A549 (cell line): Measurements from ENCODE around the gene RFT1. TPM values are rescaled to one million over a fixed set of nuclear protein-coding genes. Genes with fewer than 3 reads are reported as not detected.

ENCODE experiments used
- ATAC-seq, 2 experiments: fragments of 200-7000 bp in 1 of 2; fragments of >200 bp in 1 of 2; cut with Nextera tagmentation in 1 of 2; cut with Tn5 transposase in 1 of 2; 3 replicates each; pipeline versions ENCODE4 v1.8.0 to v1.9.1; 2018 to 2020; ENCODE audit warnings: mild to moderate bottlenecking in 1 of 2, moderate library complexity in 1 of 2
- CTCF ChIA-PET: fragments of 300-600 bp; sonication (Branson Sonifier 250); formaldehyde crosslinking; extraction: SDS; loops from one replicate; lab custom pipeline; 2021; ENCODE audit warnings: antibody characterized with exemption, inconsistent platforms; lab: Yijun Ruan, JAX
- POLR2A ChIA-PET: fragments of 350-600 bp; formaldehyde crosslinking; extraction: SDS; loops from one replicate; lab custom pipeline; 2021; ENCODE audit warnings: antibody characterized with exemption, inconsistent platforms; lab: Yijun Ruan, JAX
- DNase-seq, 2 experiments: peaks; one replicate each; pipeline versions ENCODE4 v3.0.0 to v3.0.0-alpha.2; 2011 to 2016; ENCODE audit warnings: low read depth in 1 of 2, low spot score in 1 of 2
- FAIRE-seq: peaks from 2 replicates; lab custom pipeline; 2011; peaks lifted over from hg19 to GRCh38; lab: Jason Lieb, UNC
- H3K27ac ChIP-seq, 2 experiments: fragments of >200 bp; sonication (Bioruptor Twin); formaldehyde crosslinking; 3 replicates each; pipeline ENCODE4 v1.5.1; 2016 to 2017
- H3K4me1 ChIP-seq: fragments of >200 bp; sonication (Bioruptor Twin); formaldehyde crosslinking; 3 replicates; pipeline ENCODE4 v1.6.1; 2016
- H3K4me2 ChIP-seq: fragments of >200 bp; sonication (Bioruptor Twin); formaldehyde crosslinking; 3 replicates; pipeline ENCODE4 v1.6.1; 2016
- H3K4me3 ChIP-seq: fragments of >200 bp; sonication (Bioruptor Twin); formaldehyde crosslinking; 3 replicates; pipeline ENCODE4 v1.5.1; 2016
- H3K9me3 ChIP-seq: fragments of >200 bp; sonication (Bioruptor Twin); formaldehyde crosslinking; 3 replicates; pipeline ENCODE4 v1.6.1; 2016
- CEBPB ChIP-seq, 2 experiments: fragments of >200 bp in 1 of 2; sonication (Bioruptor Twin) in 1 of 2; formaldehyde crosslinking in 1 of 2; IDR thresholded peaks; 2 replicates each; pipeline ENCODE4 v1.6.1; 2012 to 2016
- CHD2 ChIP-seq: fragments of 150-350 bp; IDR thresholded peaks from 2 replicates; pipeline ENCODE4 v1.6.1; 2014; ENCODE audit warnings: low read length; ENCODE audit not compliant: partially characterized antibody
- CHD4 ChIP-seq: fragments of 200-600 bp; sonication (generic); IDR thresholded peaks from 2 replicates; pipeline ENCODE4 v1.6.1; 2016; ENCODE audit warnings: antibody characterized with exemption, mild to moderate bottlenecking, borderline replicate concordance
- EHF ChIP-seq: fragments of 250-450 bp; sonication (Bioruptor Pico); IDR thresholded peaks from 2 replicates; pipeline ENCODE4 v1.5.0; 2020; ENCODE audit warnings: mild to moderate bottlenecking
- FOXS1 ChIP-seq: fragments of 250-450 bp; sonication (Bioruptor Pico); IDR thresholded peaks from 2 replicates; pipeline ENCODE4 v1.5.0; 2020; ENCODE audit warnings: mild to moderate bottlenecking, moderate library complexity
- HOXA7 ChIP-seq: fragments of 250-450 bp; sonication (Bioruptor Pico); IDR thresholded peaks from 2 replicates; pipeline ENCODE4 v1.5.0; 2020; ENCODE audit warnings: mild to moderate bottlenecking, moderate library complexity
- HOXB13 ChIP-seq: fragments of 250-450 bp; sonication (Bioruptor Pico); IDR thresholded peaks from 2 replicates; pipeline ENCODE4 v1.5.0; 2020; ENCODE audit warnings: low read depth, mild to moderate bottlenecking, moderate library complexity
- JUN ChIP-seq, 2 experiments: fragments of >200 bp; sonication (Bioruptor Twin); formaldehyde crosslinking; IDR thresholded peaks; 2 replicates in 1 of 2; 3 replicates in 1 of 2; pipeline ENCODE4 v1.6.1; 2016 to 2017
- KDM1A ChIP-seq: fragments of 200-600 bp; sonication (generic); IDR thresholded peaks from 2 replicates; pipeline ENCODE4 v1.6.1; 2016; ENCODE audit warnings: low read depth, mild to moderate bottlenecking
- MYC ChIP-seq: IDR thresholded peaks from 2 replicates; pipeline ENCODE4 v1.6.1; 2012; ENCODE audit warnings: mild to moderate bottlenecking, inconsistent platforms, low read length, improper control_type of control experiment, borderline replicate concordance
- NPAS2 ChIP-seq: fragments of 250-450 bp; sonication (Bioruptor Pico); IDR thresholded peaks from 2 replicates; pipeline ENCODE4 v1.8.0; 2022; ENCODE audit warnings: mild to moderate bottlenecking, moderate library complexity, borderline replicate concordance
- NR3C1 ChIP-seq: fragments of >200 bp; sonication (Bioruptor Twin); formaldehyde crosslinking; IDR thresholded peaks from 3 replicates; pipeline ENCODE4 v1.6.1; 2017
- POLR2AphosphoS2 ChIP-seq: conservative IDR thresholded peaks from 2 replicates; pipeline ENCODE4 v1.6.1; 2012; ENCODE audit warnings: low read length, improper control_type of control experiment, inconsistent platforms
- RAD21 ChIP-seq, 2 experiments: fragments of >200 bp in 1 of 2; sonication (Bioruptor Twin) in 1 of 2; formaldehyde crosslinking in 1 of 2; IDR thresholded peaks in 1 of 2; conservative IDR thresholded peaks in 1 of 2; 2 replicates in 1 of 2; 3 replicates in 1 of 2; pipeline ENCODE4 v1.6.1; 2012 to 2018; ENCODE audit warnings: inconsistent platforms in 1 of 2
- RCOR1 ChIP-seq: fragments of 150-350 bp; IDR thresholded peaks from 2 replicates; pipeline ENCODE4 v1.6.1; 2014; ENCODE audit warnings: antibody characterized with exemption, low read length, low read depth
- SMC3 ChIP-seq: fragments of >200 bp; sonication (Bioruptor Twin); formaldehyde crosslinking; IDR thresholded peaks from 3 replicates; pipeline ENCODE4 v1.6.1; 2018; ENCODE audit warnings: inconsistent platforms
- TFCP2L1 ChIP-seq: fragments of 250-450 bp; sonication (Bioruptor Pico); IDR thresholded peaks from 2 replicates; pipeline ENCODE4 v1.5.0; 2021; ENCODE audit warnings: mild to moderate bottlenecking
- ZC3H11A ChIP-seq: fragments of 450-650 bp; IDR thresholded peaks from 2 replicates; pipeline ENCODE4 v1.6.1; 2014; ENCODE audit warnings: antibody characterized with exemption, mild to moderate bottlenecking
- WGBS: methylation state at CpG from one replicate; pipeline ENCODE4 v1.1.6; 2017; ENCODE audit errors: missing lambda C conversion rate; 5-methylcytosine and 5-hydroxymethylcytosine counted together
- polyA plus RNA-seq, 4 experiments: library from polyadenylated mRNA; depleted of rRNA in 3 of 4; stranded (reverse); fragments of >200 nt; fragmentation: RNase III in 1 of 4; extraction: RNeasy Plus Mini Kit Qiagen cat#74134 plus additional on column Dnase treatment in 1 of 4; gene quantifications; 2 replicates in 3 of 4; 3 replicates in 1 of 4; pipeline ENCODE4 v1.2.3, GENCODE V29; 2011 to 2017
- TF ChIP-seq, protein P1 (sequence below): fragments of 150-350 bp; IDR thresholded peaks from 2 replicates; pipeline ENCODE4 v1.6.1; 2014; ENCODE audit warnings: low read depth, mild to moderate bottlenecking, low read length
- TF ChIP-seq, protein P2 (sequence below): IDR thresholded peaks from 2 replicates; pipeline ENCODE4 v1.6.1; 2012
- TF ChIP-seq, protein P3 (sequence below): IDR thresholded peaks from 2 replicates; pipeline ENCODE4 v1.6.1; 2012
- TF ChIP-seq, protein P4 (sequence below): IDR thresholded peaks from 2 replicates; pipeline ENCODE4 v1.6.1; 2012; ENCODE audit warnings: low read depth, borderline replicate concordance
- TF ChIP-seq, protein P5 (sequence below): fragments of >200 bp; sonication (Bioruptor Twin); formaldehyde crosslinking; IDR thresholded peaks from 2 replicates; pipeline ENCODE4 v1.6.1; 2016

RFT1 gene
- polyA plus RNA-seq, 2 of the 4 experiments (the other 2 are of a cell fraction), result 15.6 to 33.6 TPM

GRCh38 chr3:53123953-53124352 lies 6.3 kb downstream of the RFT1 start:
- peaks cover under 1% of the 10 kb centered on the region; the same call in 1 of the 3 replicates for H3K4me1 ChIP-seq
- H3K4me2 ChIP-seq, result no peak overlapping the region
- H3K9me3 ChIP-seq, result no peaks in the 10 kb centered on the region
- ChIA-PET POLR2A (no interaction called here), CTCF (interaction anchor here (2.3 kb wide), 1 partner anchor 10 kb away, joined by 16 read pairs; no protein-coding TSS in a partner anchor)
- H3K4me3 ChIP-seq, result no peak overlapping the region
- DNase-seq (no peak), ATAC-seq (no peak), FAIRE-seq (no peak)
- no peak overlapping the region for H3K27ac ChIP-seq
- 93% methylated on average over 6 of the region's 6 CpGs for WGBS
- TF ChIP-seq CHD4 (no peak), CHD2 (no peak)
- TF ChIP-seq, protein P1, sequence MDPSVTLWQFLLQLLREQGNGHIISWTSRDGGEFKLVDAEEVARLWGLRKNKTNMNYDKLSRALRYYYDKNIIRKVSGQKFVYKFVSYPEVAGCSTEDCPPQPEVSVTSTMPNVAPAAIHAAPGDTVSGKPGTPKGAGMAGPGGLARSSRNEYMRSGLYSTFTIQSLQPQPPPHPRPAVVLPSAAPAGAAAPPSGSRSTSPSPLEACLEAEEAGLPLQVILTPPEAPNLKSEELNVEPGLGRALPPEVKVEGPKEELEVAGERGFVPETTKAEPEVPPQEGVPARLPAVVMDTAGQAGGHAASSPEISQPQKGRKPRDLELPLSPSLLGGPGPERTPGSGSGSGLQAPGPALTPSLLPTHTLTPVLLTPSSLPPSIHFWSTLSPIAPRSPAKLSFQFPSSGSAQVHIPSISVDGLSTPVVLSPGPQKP, result no peak
- TF ChIP-seq, protein P2, sequence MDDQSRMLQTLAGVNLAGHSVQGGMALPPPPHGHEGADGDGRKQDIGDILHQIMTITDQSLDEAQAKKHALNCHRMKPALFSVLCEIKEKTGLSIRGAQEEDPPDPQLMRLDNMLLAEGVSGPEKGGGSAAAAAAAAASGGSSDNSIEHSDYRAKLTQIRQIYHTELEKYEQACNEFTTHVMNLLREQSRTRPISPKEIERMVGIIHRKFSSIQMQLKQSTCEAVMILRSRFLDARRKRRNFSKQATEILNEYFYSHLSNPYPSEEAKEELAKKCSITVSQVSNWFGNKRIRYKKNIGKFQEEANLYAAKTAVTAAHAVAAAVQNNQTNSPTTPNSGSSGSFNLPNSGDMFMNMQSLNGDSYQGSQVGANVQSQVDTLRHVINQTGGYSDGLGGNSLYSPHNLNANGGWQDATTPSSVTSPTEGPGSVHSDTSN, result no peak

DNA sequence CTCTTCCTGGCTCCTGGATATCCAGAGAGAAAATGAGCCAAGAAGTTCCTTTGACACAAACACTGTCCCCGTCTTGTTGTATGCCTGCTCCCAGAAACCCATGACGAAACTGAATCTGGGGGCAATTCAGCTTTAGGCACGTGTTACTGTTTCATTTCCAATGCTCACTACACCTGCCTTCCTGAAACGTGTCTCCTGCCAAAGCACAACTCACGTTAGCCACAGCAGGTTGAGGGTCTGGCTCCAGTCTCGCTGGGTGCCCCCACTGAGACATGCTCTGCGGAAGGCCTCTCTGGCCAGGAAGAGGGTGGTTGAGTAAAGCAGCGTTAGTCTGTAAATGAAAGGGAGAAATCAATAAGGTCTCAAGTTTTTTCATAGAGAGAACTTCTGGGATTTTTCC lies 6.7 kb downstream of the RFT1 start:
- Histone ChIP-seq H3K4me2 (no peak overlapping the region), H3K4me1 (no peaks in the 10 kb centered on the region), H3K9me3 (no peaks in the 10 kb centered on the region), H3K4me3 (no peak overlapping the region), H3K27ac (no peak overlapping the region)
- ChIA-PET CTCF (interaction anchor here (2.3 to 10.0 kb wide), 2 partner anchors 9 to 71 kb away, joined by 16 to 106 read pairs; no protein-coding TSS in a partner anchor), POLR2A (no interaction called here)
- no peak for TF ChIP-seq EHF (CRISPR knock-in tag)
- no peak for TF ChIP-seq RAD21 (conservative IDR thresholded peaks at IDR 0.05 in 1 of 2, IDR thresholded peaks at IDR 0.05 in 1 of 2)
- TF ChIP-seq ZC3H11A, result no peak
- TF ChIP-seq NPAS2, result no peak
- no peak for TF ChIP-seq NR3C1
- TF ChIP-seq, protein P3, sequence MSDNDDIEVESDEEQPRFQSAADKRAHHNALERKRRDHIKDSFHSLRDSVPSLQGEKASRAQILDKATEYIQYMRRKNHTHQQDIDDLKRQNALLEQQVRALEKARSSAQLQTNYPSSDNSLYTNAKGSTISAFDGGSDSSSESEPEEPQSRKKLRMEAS, result no peak
- no peak for TF ChIP-seq RCOR1
- no peak for TF ChIP-seq MYC
- TF ChIP-seq, protein P4, sequence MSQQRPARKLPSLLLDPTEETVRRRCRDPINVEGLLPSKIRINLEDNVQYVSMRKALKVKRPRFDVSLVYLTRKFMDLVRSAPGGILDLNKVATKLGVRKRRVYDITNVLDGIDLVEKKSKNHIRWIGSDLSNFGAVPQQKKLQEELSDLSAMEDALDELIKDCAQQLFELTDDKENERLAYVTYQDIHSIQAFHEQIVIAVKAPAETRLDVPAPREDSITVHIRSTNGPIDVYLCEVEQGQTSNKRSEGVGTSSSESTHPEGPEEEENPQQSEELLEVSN, result no peak
- TF ChIP-seq CEBPB (IDR thresholded peaks at IDR 0.05), result no peak
- TF ChIP-seq POLR2AphosphoS2, result no peak
- TF ChIP-seq FOXS1, result no peak
- no peak for TF ChIP-seq KDM1A
- no peak for TF ChIP-seq SMC3
- TF ChIP-seq, protein P5, sequence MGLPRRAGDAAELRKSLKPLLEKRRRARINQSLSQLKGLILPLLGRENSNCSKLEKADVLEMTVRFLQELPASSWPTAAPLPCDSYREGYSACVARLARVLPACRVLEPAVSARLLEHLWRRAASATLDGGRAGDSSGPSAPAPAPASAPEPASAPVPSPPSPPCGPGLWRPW, result no peak
- FAIRE-seq (no peak), ATAC-seq (no peak), DNase-seq (no peak)
- 90% methylated on average over 8 of the region's 8 CpGs for WGBS

GRCh38 chr3:53122933-53123305 lies 7.3 kb downstream of the RFT1 start:
- no peak overlapping the region for H3K4me2 ChIP-seq
- ChIA-PET CTCF (interaction anchor here (1.0 to 10.0 kb wide), 3 partner anchors 13 to 270 kb away, joined by 3 to 106 read pairs (median 4); no protein-coding TSS in a partner anchor), POLR2A (no interaction called here)
- H3K4me3 ChIP-seq, result no peak overlapping the region
- 90% methylated on average over 1 of the region's 1 CpG for WGBS
- no peaks in the 10 kb centered on the region for H3K9me3 ChIP-seq
- no peak overlapping the region for H3K27ac ChIP-seq
- FAIRE-seq (no peak), DNase-seq (no peak)
- H3K4me1 ChIP-seq, result no peaks in the 10 kb centered on the region
- no peak for TF ChIP-seq TFCP2L1
- no peak for TF ChIP-seq HOXA7 (CRISPR knock-in tag)
- no peak for TF ChIP-seq KDM1A
- no peak for TF ChIP-seq JUN (IDR thresholded peaks at IDR 0.05)
- TF ChIP-seq HOXB13 (CRISPR knock-in tag), result no peak
- TF ChIP-seq, all 56 proteins: peak for 0
- ATAC-seq, result no peak
